Sigmoid colon (tissue), 3 donors: ENCODE data around the gene TTYH1.

ENCODE experiments used
- CTCF ChIP-seq, 4 experiments: fragments of 450-650 bp in 3 of 4; fragments of 200-600 bp in 1 of 4; IDR thresholded peaks; one replicate each; pipeline ENCODE4 v1.5.1; 2016 to 2019; ENCODE audit warnings: antibody characterized with exemption in 4 of 4, mild to moderate bottlenecking in 3 of 4, moderate library complexity in 2 of 4
- POLR2A ChIP-seq, 2 donors: fragments of 450-650 bp; IDR thresholded peaks; one replicate each; pipeline ENCODE4 v1.6.1; 2016; ENCODE audit warnings: antibody characterized with exemption in 2 of 2, mild to moderate bottlenecking in 2 of 2, moderate library complexity in 2 of 2

- TF ChIP-seq CTCF (IDR thresholded peaks at IDR 0.05) (no peak), POLR2A (IDR thresholded peaks at IDR 0.05) (no peak)
Observed at GRCh38 chr19:54421521-54421920, 6.3 kb downstream of the TTYH1 start.
